ENCODE results near the gene TOR2A.
A peak's percentile ranks its signal among the peaks of the same experiment; 100 is the strongest.

The TOR2A gene

GRCh38 chr9:127720031-127720864 is 14.8 kb downstream of the TOR2A start:
- no peak for DNase-seq (ENCODE audit: low read depth)

GRCh38 chr9:127717766-127718165 is 17.3 kb downstream of the TOR2A start:
- no peak for DNase-seq (ENCODE audit: low read depth)

GRCh38 chr9:127716412-127716811 is 18.7 kb downstream of the TOR2A start:
- DNase-seq (ENCODE audit: low read depth): no peak

GRCh38 chr9:127715470-127716337 is 19.4 kb downstream of the TOR2A start, which contains the start of the genes PTRH1 and TTC16:
TSS of gene PTRH1 (minus strand) at chr9:127715663. CDS start at chr9:127715639, 24 bp downstream.
TSS of gene TTC16 (plus strand) at chr9:127716079. CDS start at chr9:127716146, 67 bp downstream.
- peak; percentile 96 for DNase-seq (ENCODE audit: low read depth)

GRCh38 chr9:127714951-127715469 is 20.1 kb downstream of the TOR2A start:
- no peak for DNase-seq (ENCODE audit: low read depth)

- no peak for DNase-seq (ENCODE audit: low read depth)
These were observed 20.9 kb downstream of the TOR2A start for GRCh38 chr9:127714020-127714750.

GRCh38 chr9:127712867-127713266 is 22.2 kb downstream of the TOR2A start:
- no peak for DNase-seq (ENCODE audit: low read depth)

- no peak for DNase-seq (ENCODE audit: low read depth)
These were observed 22.7 kb downstream of the TOR2A start for GRCh38 chr9:127712371-127712770.

GRCh38 chr9:127711831-127712274 is 23.2 kb downstream of the TOR2A start:
- DNase-seq (ENCODE audit: low read depth): no peak

- no peak for DNase-seq (ENCODE audit: low read depth)
These were observed 23.8 kb downstream of the TOR2A start for GRCh38 chr9:127711226-127711701.

GRCh38 chr9:127710204-127710783 is 24.8 kb downstream of the TOR2A start:
- no peak for DNase-seq (ENCODE audit: low read depth)

GRCh38 chr9:127708952-127709587 is 26.0 kb downstream of the TOR2A start:
- no peak for DNase-seq (ENCODE audit: low read depth)

- peak; percentile 27 for DNase-seq (ENCODE audit: low read depth)
These were observed 27.3 kb downstream of the TOR2A start for GRCh38 chr9:127707766-127708165.

- DNase-seq (ENCODE audit: low read depth): no peak
These were observed 28.3 kb downstream of the TOR2A start, which contains the start of gene CFAP157 for GRCh38 chr9:127706836-127707241. TSS of gene CFAP157 (plus strand) at chr9:127706988. CDS start at chr9:127707032, 44 bp downstream.

GRCh38 chr9:127705577-127706379 is 29.3 kb downstream of the TOR2A start:
- DNase-seq (ENCODE audit: low read depth): no peak

- no peak for DNase-seq (ENCODE audit: low read depth)
These were observed 31.7 kb downstream of the TOR2A start for GRCh38 chr9:127703289-127703946.

- no peak for DNase-seq (ENCODE audit: low read depth)
These were observed 34.4 kb downstream of the TOR2A start for GRCh38 chr9:127700594-127701255.

- no peak for DNase-seq (ENCODE audit: low read depth)
These were observed 35.0 kb downstream of the TOR2A start for GRCh38 chr9:127700140-127700539.

Measured in activated T-cell treated with anti-CD3 and anti-CD28 coated beads for 1 hour (primary cell).